OCI-LY3 (cell line): ENCODE data around the gene CTAG1A.
"Not testable (repeated sequence)": the region's sequence is repeated elsewhere in the genome, so short reads cannot be mapped to it uniquely, and the experiment has no call there.

ENCODE experiments used
- H2AFZ ChIP-seq: fragments of 200-600, 300-600 bp; shearing (Covaris generic); 2 replicates; pipeline ENCODE4 v1.6.0; 2014; ENCODE audit warnings: antibody characterized with exemption, low read depth, low read length
- H3K27ac ChIP-seq: fragments of 200-600, 300-600 bp; sonication (generic); 2 replicates; pipeline ENCODE4 v1.5.1; 2014; ENCODE audit warnings: mild to moderate bottlenecking, low read length, moderate library complexity, mixed read lengths
- H3K27me3 ChIP-seq: fragments of 200-600, 300-600 bp; sonication (generic); 2 replicates; pipeline ENCODE4 v1.6.1; 2014; ENCODE audit warnings: low read depth, low read length, mixed read lengths
- H3K36me3 ChIP-seq: fragments of 200-600, 300-600 bp; sonication (generic); replicated peaks from 2 replicates; pipeline ENCODE3; 2014; ENCODE audit warnings: low read depth, low read length, mixed read lengths
- H3K4me1 ChIP-seq: fragments of 300-600, 200-600 bp; sonication (generic); 2 replicates; pipeline ENCODE4 v1.6.1; 2014; ENCODE audit warnings: low read length, mixed read lengths
- H3K4me2 ChIP-seq: fragments of 200-600, 300-600 bp; sonication (generic); 2 replicates; pipeline ENCODE4 v1.6.1; 2014; ENCODE audit warnings: low read length, mixed read lengths
- H3K4me3 ChIP-seq: fragments of 300-600, 200-600 bp; sonication (generic); 2 replicates; pipeline ENCODE4 v1.5.1; 2014; ENCODE audit warnings: antibody characterized with exemption, mild to moderate bottlenecking, low read length, moderate library complexity
- H3K79me2 ChIP-seq: fragments of 300-600, 200-600 bp; shearing (Covaris generic); 2 replicates; pipeline ENCODE4 v1.6.1; 2014; ENCODE audit warnings: mild to moderate bottlenecking, low read length, mixed read lengths
- H3K9ac ChIP-seq: fragments of 300-600, 200-600 bp; shearing (Covaris generic); 2 replicates; pipeline ENCODE4 v1.6.0; 2014; ENCODE audit warnings: mild to moderate bottlenecking, low read length, moderate library complexity
- H3K9me3 ChIP-seq: fragments of 200-600, 300-600 bp; shearing (Covaris generic); 2 replicates; pipeline ENCODE4 v1.6.1; 2014; ENCODE audit warnings: low read length, mixed read lengths; ENCODE audit not compliant: insufficient read depth
- H4K20me1 ChIP-seq: fragments of 200-600, 300-600 bp; sonication (generic); 2 replicates; pipeline ENCODE4 v1.6.1; 2016; ENCODE audit warnings: low read length, mixed read lengths; ENCODE audit not compliant: insufficient read depth
- CTCF ChIP-seq: fragments of 200-600, 300-600 bp; sonication (generic); IDR thresholded peaks from 2 replicates; pipeline ENCODE4 v1.5.1; 2014; ENCODE audit warnings: antibody characterized with exemption, low read length, low read depth
- EZH2phosphoT487 ChIP-seq: fragments of 200-600 bp; shearing (Covaris generic); IDR thresholded peaks from 2 replicates; pipeline ENCODE4 v1.6.1; 2018; ENCODE audit warnings: antibody characterized with exemption, mixed run types, low read depth

The CTAG1A gene

GRCh38 chrX:154603438-154604430 is 18.8 kb downstream of the CTAG1A start:
- no peaks in the 10 kb centered on the region for H3K9me3 ChIP-seq
- no peaks in the 10 kb centered on the region for H3K4me1 ChIP-seq
- H3K4me3 ChIP-seq, result no peak overlapping the region
- no peak overlapping the region for H3K9ac ChIP-seq
- no peak overlapping the region for H3K27ac ChIP-seq
- H3K27me3 ChIP-seq, result no peaks in the 10 kb centered on the region
- no peak overlapping the region for H2AFZ ChIP-seq
- no peaks in the 10 kb centered on the region for H3K36me3 ChIP-seq
- no peak for TF ChIP-seq EZH2phosphoT487
- TF ChIP-seq CTCF, result no peak
- no peaks in the 10 kb centered on the region for H4K20me1 ChIP-seq
- H3K4me2 ChIP-seq, result no peak overlapping the region
- H3K79me2 ChIP-seq, result no peaks in the 10 kb centered on the region

GRCh38 chrX:154605566-154605965 is 20.6 kb downstream of the CTAG1A start:
- Histone ChIP-seq H3K4me2 (no peak overlapping the region), H3K9me3 (no peaks in the 10 kb centered on the region), H2AFZ (no peak overlapping the region), H3K27me3 (no peaks in the 10 kb centered on the region), H3K4me3 (no peak overlapping the region), H3K27ac (no peak overlapping the region), H3K4me1 (no peaks in the 10 kb centered on the region), H3K36me3 (no peaks in the 10 kb centered on the region), H4K20me1 (no peaks in the 10 kb centered on the region), H3K9ac (no peak overlapping the region), H3K79me2 (no peaks in the 10 kb centered on the region)
- TF ChIP-seq CTCF, result no peak
- no peak for TF ChIP-seq EZH2phosphoT487

- no peak overlapping the region for H3K9ac ChIP-seq
- H3K9me3 ChIP-seq, result no peaks in the 10 kb centered on the region
These were observed 22.4 kb downstream of the CTAG1A start for GRCh38 chrX:154607370-154607769.

GRCh38 chrX:154607976-154608375 is 23.0 kb downstream of the CTAG1A start:
- not testable (repeated sequence) for H3K4me2 ChIP-seq, H3K4me1 ChIP-seq

More at GRCh38 chrX:154607370-154607769, 22.4 kb downstream of the CTAG1A start:
- Histone ChIP-seq H2AFZ (no peak overlapping the region), H4K20me1 (no peaks in the 10 kb centered on the region), H3K36me3 (no peaks in the 10 kb centered on the region), H3K27me3 (no peaks in the 10 kb centered on the region), H3K4me2 (no peak overlapping the region), H3K79me2 (no peaks in the 10 kb centered on the region), H3K4me3 (no peak overlapping the region), H3K27ac (no peak overlapping the region), H3K4me1 (no peaks in the 10 kb centered on the region)
- TF ChIP-seq CTCF (no peak), EZH2phosphoT487 (no peak)

GRCh38 chrX:154608823-154609222 is 23.9 kb downstream of the CTAG1A start:
- not testable (repeated sequence) for H3K9me3 ChIP-seq, H3K36me3 ChIP-seq, H3K4me1 ChIP-seq, H3K9ac ChIP-seq, H4K20me1 ChIP-seq, H3K27ac ChIP-seq, H3K79me2 ChIP-seq, H3K4me2 ChIP-seq, H3K4me3 ChIP-seq, H2AFZ ChIP-seq, H3K27me3 ChIP-seq

More at GRCh38 chrX:154607976-154608375, 23.0 kb downstream of the CTAG1A start:
- not testable (repeated sequence) for H3K27me3 ChIP-seq, H3K9ac ChIP-seq, H3K36me3 ChIP-seq, H4K20me1 ChIP-seq, H3K9me3 ChIP-seq, H3K27ac ChIP-seq, H3K79me2 ChIP-seq, H2AFZ ChIP-seq, H3K4me3 ChIP-seq

DNA sequence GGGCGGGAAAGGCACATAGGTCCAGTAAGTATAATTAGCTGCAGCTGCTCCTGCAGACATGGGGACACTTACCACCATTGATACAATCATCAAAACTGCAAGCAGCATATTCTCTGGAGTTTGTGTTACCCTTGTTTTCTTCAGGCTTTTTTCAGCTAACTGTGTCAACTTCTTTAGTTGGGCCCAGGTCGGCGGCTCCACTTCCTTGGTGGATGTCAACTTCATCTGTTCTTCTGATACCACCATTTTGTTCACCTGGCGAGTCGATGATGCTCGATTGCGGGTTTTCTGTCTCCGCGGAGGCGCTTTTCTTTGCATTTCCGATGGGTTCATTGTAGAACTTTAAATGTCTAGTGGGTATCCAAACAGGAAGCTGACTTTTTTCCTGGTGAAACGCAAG is 26.2 kb downstream of the CTAG1A start:
- not testable (repeated sequence) for H3K4me3 ChIP-seq, H3K79me2 ChIP-seq, H3K4me1 ChIP-seq, H3K9me3 ChIP-seq, H2AFZ ChIP-seq, H3K27me3 ChIP-seq, H3K4me2 ChIP-seq, H4K20me1 ChIP-seq, H3K27ac ChIP-seq, H3K9ac ChIP-seq, H3K36me3 ChIP-seq

DNA sequence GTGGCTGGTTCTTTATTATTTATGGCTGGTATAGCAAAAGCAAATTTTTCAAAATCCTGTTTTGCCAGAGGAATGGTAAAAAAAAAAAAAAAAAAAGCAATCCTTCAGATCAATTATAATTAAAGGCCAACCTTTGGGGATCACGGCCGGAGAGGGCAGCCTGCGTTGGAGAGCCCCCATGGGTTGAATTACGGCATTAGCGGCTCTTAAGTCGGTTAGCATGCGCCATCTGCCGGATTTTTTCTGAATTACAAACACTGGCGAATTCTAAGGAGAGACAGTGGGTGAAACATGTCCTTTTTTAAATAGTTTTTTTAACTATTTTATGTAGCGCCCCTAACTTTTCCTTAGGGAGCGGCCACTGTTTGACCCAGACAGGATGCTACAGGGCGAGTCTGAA is 28.7 kb downstream of the CTAG1A start:
- not testable (repeated sequence) for H3K27me3 ChIP-seq, H3K36me3 ChIP-seq, H3K27ac ChIP-seq, H2AFZ ChIP-seq, H3K4me1 ChIP-seq, H3K9me3 ChIP-seq, H3K79me2 ChIP-seq, H4K20me1 ChIP-seq, H3K4me3 ChIP-seq, H3K4me2 ChIP-seq, H3K9ac ChIP-seq
